Motor neuron (in vitro differentiated cells): ENCODE measurements around the gene SIRPA. TPM values are rescaled to one million over a fixed set of nuclear protein-coding genes. Genes with fewer than 3 reads are reported as not detected.
A peak's percentile ranks its signal among the peaks of the same experiment; 100 is the strongest.

Source experiments
- ATAC-seq, 8 experiments: fragments of 200-7000 bp; cut with Tn5 transposase; replicated peaks in 6 of 8; 2 replicates each; pipeline ENCODE4 v1.8.0; 2021; ENCODE audit warnings: mild to moderate bottlenecking in 8 of 8, moderate library complexity in 8 of 8
- H3K27ac ChIP-seq, 2 donors: fragments of 250-450 bp; sonication (Bioruptor Pico); 2 replicates each; pipeline ENCODE4 v1.9.0; 2021; ENCODE audit warnings: antibody characterized with exemption in 2 of 2, mild to moderate bottlenecking in 2 of 2, moderate library complexity in 1 of 2
- H3K4me1 ChIP-seq, 2 donors: fragments of 250-450 bp; sonication (Bioruptor Pico); replicated peaks in 1 of 2; 2 replicates each; pipeline ENCODE4 v1.6.1; 2021; ENCODE audit warnings: antibody characterized with exemption in 2 of 2, mild to moderate bottlenecking in 2 of 2, moderate library complexity in 1 of 2
- H3K4me3 ChIP-seq, 5 donors: fragments of 250-450 bp; sonication (Bioruptor Pico); 2 replicates each; pipeline ENCODE4 v1.9.0; 2021; ENCODE audit warnings: antibody characterized with exemption in 5 of 5, mild to moderate bottlenecking in 5 of 5, moderate library complexity in 4 of 5
- WGBS, 10 experiments: fragments of 450-650 bp; shearing (Covaris generic); methylation state at CpG; one replicate each; pipeline ENCODE4 v1.0.0; 2022; 5-methylcytosine and 5-hydroxymethylcytosine counted together
- in situ Hi-C, 9 experiments: fragments of 400-800 bp; cut with MboI; loops; one replicate each; pipeline ENCODE4 v1.15.0; 2021; ENCODE audit warnings: low sequenced_read_pairs in 9 of 9, low pct_unique_long_range_greater_than_20kb in 2 of 9; ENCODE audit not compliant: unreplicated experiment in 9 of 9
- total RNA-seq, 8 experiments: library from RNA; unstranded; fragments of 300-600 nt; gene quantifications; 2 replicates each; pipeline versions ENCODE4 v1.2.3 to v1.2.4, GENCODE V29; 2022

SIRPA gene
- total RNA-seq, 8 experiments from 2014 or later = 1.7 to 47.3 (median 2.4) TPM

- in situ Hi-C loops = no loop called here
- no peak overlapping the region for H3K4me3 ChIP-seq
- H3K27ac ChIP-seq = no peak overlapping the region
- ATAC-seq = no peak
- H3K4me1 ChIP-seq = peaks cover 0 to 12% of the 10 kb centered on the region in 2 donors
- WGBS, 10 experiments = 0 to 100% (median 73%) methylated on average over 1 to 7 of the region's 12 CpGs; no CpG with 5 or more reads in 4 of the 10 experiments
Measured at GRCh38 chr20:1896484-1897258, 1.5 kb downstream of the SIRPA start.

- Histone ChIP-seq H3K4me3 (no peak overlapping the region), H3K4me1 (peaks cover 0 to 11% of the 10 kb centered on the region in 2 donors), H3K27ac (no peak overlapping the region)
- in situ Hi-C loops = no loop called here
- no peak for ATAC-seq
- 20 to 100% (median 86%) methylated on average over 1 to 2 of the region's 2 CpGs; no CpG with 5 or more reads in 5 of the 10 experiments for WGBS, 10 experiments
Measured at GRCh38 chr20:1897541-1897940, 2.3 kb downstream of the SIRPA start.

GRCh38 chr20:1897965-1898464 lies 2.8 kb downstream of the SIRPA start:
- ATAC-seq = no peak
- Histone ChIP-seq H3K4me3 (no peak overlapping the region), H3K4me1 (peaks cover 0 to 8% of the 10 kb centered on the region in 2 donors), H3K27ac (no peak overlapping the region)
- whole genome bisulfite sequencing, 10 experiments = 7 to 100% (median 83%) methylated on average over 1 to 10 of the region's 11 CpGs; no CpG with 5 or more reads in 5 of the 10 experiments
- in situ Hi-C loops = no loop called here

- no peak overlapping the region for H3K27ac ChIP-seq
- no peak overlapping the region for H3K4me3 ChIP-seq
- H3K4me1 ChIP-seq = peaks cover 0 to 8% of the 10 kb centered on the region in 2 donors
- ATAC-seq = no peak
- in situ Hi-C loops = no loop called here
- whole genome bisulfite sequencing, 10 experiments = 40 to 92% (median 81%) methylated on average over 1 to 15 of the region's 15 CpGs; no CpG with 5 or more reads in 2 of the 10 experiments
Measured at GRCh38 chr20:1898482-1899240, 3.5 kb downstream of the SIRPA start.

- in situ Hi-C loops = no loop called here
- WGBS, 10 experiments = 28 to 92% (median 80%) methylated on average over 1 to 6 of the region's 6 CpGs; no CpG with 5 or more reads in 5 of the 10 experiments
- ATAC-seq = no peak
- Histone ChIP-seq H3K4me1 (peaks cover 0 to 8% of the 10 kb centered on the region in 2 donors), H3K4me3 (no peak overlapping the region), H3K27ac (no peak overlapping the region)
Measured at GRCh38 chr20:1899241-1899525, 4.0 kb downstream of the SIRPA start.

- peaks cover 0 to 8% of the 10 kb centered on the region in 2 donors for H3K4me1 ChIP-seq
- WGBS, 10 experiments = 5 to 90% (median 43%) methylated on average over 2 to 9 of the region's 10 CpGs; no CpG with 5 or more reads in 2 of the 10 experiments
- no peak overlapping the region for H3K4me3 ChIP-seq
- ATAC-seq = peak; percentile 58 to 99 (median 94)
- in situ Hi-C loops = no loop called here
- no peak overlapping the region for H3K27ac ChIP-seq
Measured at GRCh38 chr20:1900321-1900801, 5.2 kb downstream of the SIRPA start.

- no peak for ATAC-seq
- no peak overlapping the region for H3K4me3 ChIP-seq
- WGBS, 10 experiments = 86 to 100% (median 93%) methylated on average over 2 to 18 of the region's 18 CpGs; no CpG with 5 or more reads in 2 of the 10 experiments
- H3K27ac ChIP-seq = no peak overlapping the region
- peaks cover 0 to 4% of the 10 kb centered on the region in 2 donors for H3K4me1 ChIP-seq
- in situ Hi-C loops = no loop called here
Measured at GRCh38 chr20:1901704-1902103, 6.5 kb downstream of the SIRPA start.

GRCh38 chr20:1902188-1902587 lies 7.0 kb downstream of the SIRPA start:
- no peak for ATAC-seq
- in situ Hi-C loops = no loop called here
- peaks cover 0 to 4% of the 10 kb centered on the region in 2 donors for H3K4me1 ChIP-seq
- H3K27ac ChIP-seq = no peak overlapping the region
- H3K4me3 ChIP-seq = no peak overlapping the region
- 61 to 100% (median 92%) methylated on average over 2 to 4 of the region's 4 CpGs; no CpG with 5 or more reads in 2 of the 10 experiments for WGBS, 10 experiments

- Histone ChIP-seq H3K27ac (no peak overlapping the region), H3K4me1 (no peaks in the 10 kb centered on the region), H3K4me3 (no peak overlapping the region)
- ATAC-seq = no peak
- 60 to 96% (median 68%) methylated on average over 1 to 9 of the region's 9 CpGs; no CpG with 5 or more reads in 4 of the 10 experiments for WGBS, 10 experiments
- in situ Hi-C loops = no loop called here
Measured at GRCh38 chr20:1904135-1904534, 8.9 kb downstream of the SIRPA start.

GRCh38 chr20:1905009-1905408 lies 9.8 kb downstream of the SIRPA start:
- in situ Hi-C loops = no loop called here
- 0 to 100% (median 90%) methylated on average over 1 to 9 of the region's 10 CpGs; no CpG with 5 or more reads in 1 of the 10 experiments for WGBS, 10 experiments
- Histone ChIP-seq H3K27ac (no peak overlapping the region), H3K4me1 (no peaks in the 10 kb centered on the region), H3K4me3 (no peak overlapping the region)
- ATAC-seq = no peak

GRCh38 chr20:1905693-1906092 lies 10.5 kb downstream of the SIRPA start:
- no peak overlapping the region for H3K4me3 ChIP-seq

GRCh38 chr20:1906361-1907051 lies 11.3 kb downstream of the SIRPA start:
- 36 to 92% (median 72%) methylated on average over 4 to 8 of the region's 9 CpGs; no CpG with 5 or more reads in 1 of the 10 experiments for WGBS, 10 experiments
- in situ Hi-C loops = no loop called here
- no peak overlapping the region for H3K27ac ChIP-seq
- no peaks in the 10 kb centered on the region for H3K4me1 ChIP-seq
- ATAC-seq = no peak
- H3K4me3 ChIP-seq = no peak overlapping the region

More at GRCh38 chr20:1905693-1906092, 10.5 kb downstream of the SIRPA start:
- in situ Hi-C loops = no loop called here
- H3K27ac ChIP-seq = no peak overlapping the region
- no peak for ATAC-seq
- no peaks in the 10 kb centered on the region for H3K4me1 ChIP-seq
- 80 to 100% (median 93%) methylated on average over 1 to 8 of the region's 9 CpGs; no CpG with 5 or more reads in 5 of the 10 experiments for WGBS, 10 experiments
